ENCODE results near the gene DPH2. TPM values are rescaled to one million over a fixed set of nuclear protein-coding genes. Genes with fewer than 3 reads are reported as not detected.

The DPH2 gene
- polyA plus RNA-seq, 1 of the 3 experiments (the other 2 are of a cell fraction) = 76.9 TPM

DNA sequence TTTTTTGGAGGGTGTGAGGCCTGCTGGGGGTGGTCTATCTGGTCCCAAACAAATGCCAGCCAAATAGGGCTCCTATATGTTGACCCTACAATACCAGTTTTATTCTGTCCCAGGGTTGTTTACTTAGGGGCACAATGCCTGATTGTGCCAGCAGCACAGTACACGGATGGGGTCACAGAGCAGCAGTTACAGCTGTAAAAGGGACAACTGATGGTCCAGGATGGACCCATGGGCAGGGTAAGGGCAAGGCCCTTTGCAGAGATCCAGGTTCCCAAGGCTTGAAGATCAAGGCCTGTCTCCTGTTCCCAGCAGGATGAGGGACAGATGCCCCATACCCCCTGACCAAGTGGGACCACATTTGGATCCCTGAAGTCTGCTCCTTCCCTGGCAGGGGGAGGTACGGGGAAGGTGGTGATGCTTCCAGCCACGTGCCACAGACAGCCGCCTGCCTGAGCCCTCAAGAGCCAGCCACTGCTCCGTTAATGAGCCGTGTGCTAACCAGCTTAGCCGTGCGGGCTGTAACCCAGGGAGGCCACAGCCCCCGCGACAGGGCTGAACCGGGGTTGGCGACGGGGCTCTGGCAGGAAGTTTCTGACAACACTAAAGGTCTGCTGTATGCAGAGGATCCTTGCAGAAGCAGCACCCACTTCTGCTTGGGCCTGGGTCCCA, 43.3 kb downstream of the DPH2 start:
- Histone ChIP-seq H3K27ac (ENCODE audit: low read depth in 2 of 2, low read length in 1 of 2) (no peak overlapping the region), H4K20me1 (ENCODE audit: insufficient read depth) (no peaks in the 10 kb centered on the region), H3K9ac (no peak overlapping the region), H3K9me3 (no peaks in the 10 kb centered on the region), H3K79me2 (ENCODE audit: insufficient read depth) (no peaks in the 10 kb centered on the region), H3F3A (replicated peaks; ENCODE audit: insufficient read depth) (no peaks in the 10 kb centered on the region), H3K4me1 (ENCODE audit: control insufficient read depth in 1 of 2, insufficient read depth in 2 of 2, low read depth in 1 of 2, low read length in 1 of 2) (peaks cover 3 to 6% of the 10 kb centered on the region in 2 experiments; a peak in 2 of 4 replicates), H2AFZ (ENCODE audit: low read depth) (no peak overlapping the region), H3K9me2 (no peaks in the 10 kb centered on the region), H3K27me3 (ENCODE audit: insufficient read depth) (no peaks in the 10 kb centered on the region), H3K4me2 (no peak overlapping the region), H3K4me3 (ENCODE audit: low read depth in 2 of 2, low read length in 1 of 2) (no peak overlapping the region), H3K36me3 (replicated peaks in 1 of 2; ENCODE audit: control insufficient read depth in 1 of 2, insufficient read depth in 2 of 2, low read length in 1 of 2) (no peaks in the 10 kb centered on the region)
- no peak for TF ChIP-seq SIN3A (IDR thresholded peaks at IDR 0.05; ENCODE audit: borderline replicate concordance, low read depth, low read length)
- no peak for TF ChIP-seq EZH2phosphoT487 (IDR thresholded peaks at IDR 0.05; ENCODE audit: borderline replicate concordance, low read depth)
- no peak for TF ChIP-seq TEAD4 (IDR thresholded peaks at IDR 0.05; ENCODE audit: borderline replicate concordance, insufficient read depth)
- no peak for TF ChIP-seq NRF1 (IDR thresholded peaks at IDR 0.05; ENCODE audit: low read depth, low read length)
- TF ChIP-seq TCF12 (IDR thresholded peaks at IDR 0.05) = no peak
- TF ChIP-seq JUND (IDR thresholded peaks at IDR 0.05) = no peak
- TF ChIP-seq RFX5 (IDR thresholded peaks at IDR 0.05; ENCODE audit: low read length) = no peak
- TF ChIP-seq, protein P1, sequence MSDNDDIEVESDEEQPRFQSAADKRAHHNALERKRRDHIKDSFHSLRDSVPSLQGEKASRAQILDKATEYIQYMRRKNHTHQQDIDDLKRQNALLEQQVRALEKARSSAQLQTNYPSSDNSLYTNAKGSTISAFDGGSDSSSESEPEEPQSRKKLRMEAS (IDR thresholded peaks at IDR 0.05; ENCODE audit: low read depth) = no peak
- no peak for TF ChIP-seq EP300 (IDR thresholded peaks at IDR 0.05; ENCODE audit: borderline replicate concordance in 1 of 2, low read depth in 1 of 2, low read length in 1 of 2)
- TF ChIP-seq NFIC (IDR thresholded peaks at IDR 0.05; ENCODE audit: borderline replicate concordance) = no peak
- no peak for TF ChIP-seq RCOR1 (IDR thresholded peaks at IDR 0.05; ENCODE audit: low read length)
- DNase-seq = no peak
- ChIA-PET POLR2A (no interaction called here), CTCF (interaction anchor here (0.6 to 25.6 kb wide), 5 partner anchors 15 to 249 kb away, joined by 3 to 598 read pairs (median 20); partner anchors contain the start of gene CCDC24)
- 94% methylated on average over 10 of the region's 13 CpGs for WGBS (ENCODE audit: low lambda C conversion rate)

DNA sequence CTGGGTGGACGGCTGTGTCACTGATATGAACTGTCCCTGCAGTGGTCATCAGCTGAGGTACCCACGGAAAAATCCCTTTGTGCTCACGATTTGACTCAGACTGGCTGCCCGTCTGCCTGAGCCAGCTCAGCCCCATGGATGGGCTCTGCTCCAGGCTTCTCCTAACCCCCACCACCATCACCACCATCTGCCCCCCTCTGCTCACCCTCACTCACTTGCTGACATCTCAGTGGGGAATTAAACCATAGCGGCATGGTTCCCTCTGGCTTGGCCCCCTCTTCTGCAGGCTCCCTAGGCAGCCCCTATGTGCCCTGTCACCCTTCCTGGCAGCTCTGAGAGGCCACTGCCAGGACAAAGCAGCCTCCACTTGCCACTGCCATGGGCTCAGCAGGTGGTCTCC, 44.1 kb downstream of the DPH2 start:
- H3K4me3 ChIP-seq (ENCODE audit: low read depth in 2 of 2, low read length in 1 of 2) = no peak overlapping the region
- no peak for TF ChIP-seq FOXJ3 (CRISPR knock-in tag; IDR thresholded peaks at IDR 0.05)
- TF ChIP-seq JUND (IDR thresholded peaks at IDR 0.05) = no peak
- TF ChIP-seq CHD2 (IDR thresholded peaks at IDR 0.05; ENCODE audit: low read length, partially characterized antibody) = no peak
- POLR2A ChIA-PET = no interaction called here
- DNase-seq = no peak
- peaks cover 3 to 6% of the 10 kb centered on the region in 2 experiments; a peak in 2 of 4 replicates for H3K4me1 ChIP-seq (ENCODE audit: control insufficient read depth in 1 of 2, insufficient read depth in 2 of 2, low read depth in 1 of 2, low read length in 1 of 2)
- 69% methylated on average over 5 of the region's 5 CpGs for WGBS (ENCODE audit: low lambda C conversion rate)
- CTCF ChIA-PET = interaction anchor here (0.9 to 25.6 kb wide), 5 partner anchors 16 to 33 kb away, joined by 3 to 598 read pairs (median 8); partner anchors contain the start of genes CCDC24 and SLC6A9
- no peaks in the 10 kb centered on the region for H3K9me2 ChIP-seq
- no peaks in the 10 kb centered on the region for H3K79me2 ChIP-seq (ENCODE audit: insufficient read depth)
- no peak overlapping the region for H3K4me2 ChIP-seq
- no peak overlapping the region for H3K27ac ChIP-seq (ENCODE audit: low read depth in 2 of 2, low read length in 1 of 2)
- H3K9ac ChIP-seq = no peak overlapping the region
- H3F3A ChIP-seq (replicated peaks; ENCODE audit: insufficient read depth) = no peaks in the 10 kb centered on the region
- H3K27me3 ChIP-seq (ENCODE audit: insufficient read depth) = no peaks in the 10 kb centered on the region
- H3K36me3 ChIP-seq (replicated peaks in 1 of 2; ENCODE audit: control insufficient read depth in 1 of 2, insufficient read depth in 2 of 2, low read length in 1 of 2) = no peaks in the 10 kb centered on the region
- no peaks in the 10 kb centered on the region for H4K20me1 ChIP-seq (ENCODE audit: insufficient read depth)
- H3K9me3 ChIP-seq = no peaks in the 10 kb centered on the region
- H2AFZ ChIP-seq (ENCODE audit: low read depth) = no peak overlapping the region

Measured in SK-N-SH (cell line).